SKM-1 treated with dmso at 0.1 percent for 144 hours (cell line): ENCODE data around the gene CCDC134.

Source experiments
- DNase-seq: peaks from one replicate; lab custom pipeline; 2025; ENCODE audit not compliant: unreplicated experiment; lab: John Stamatoyannopoulos, UW

The CCDC134 gene

DNA sequence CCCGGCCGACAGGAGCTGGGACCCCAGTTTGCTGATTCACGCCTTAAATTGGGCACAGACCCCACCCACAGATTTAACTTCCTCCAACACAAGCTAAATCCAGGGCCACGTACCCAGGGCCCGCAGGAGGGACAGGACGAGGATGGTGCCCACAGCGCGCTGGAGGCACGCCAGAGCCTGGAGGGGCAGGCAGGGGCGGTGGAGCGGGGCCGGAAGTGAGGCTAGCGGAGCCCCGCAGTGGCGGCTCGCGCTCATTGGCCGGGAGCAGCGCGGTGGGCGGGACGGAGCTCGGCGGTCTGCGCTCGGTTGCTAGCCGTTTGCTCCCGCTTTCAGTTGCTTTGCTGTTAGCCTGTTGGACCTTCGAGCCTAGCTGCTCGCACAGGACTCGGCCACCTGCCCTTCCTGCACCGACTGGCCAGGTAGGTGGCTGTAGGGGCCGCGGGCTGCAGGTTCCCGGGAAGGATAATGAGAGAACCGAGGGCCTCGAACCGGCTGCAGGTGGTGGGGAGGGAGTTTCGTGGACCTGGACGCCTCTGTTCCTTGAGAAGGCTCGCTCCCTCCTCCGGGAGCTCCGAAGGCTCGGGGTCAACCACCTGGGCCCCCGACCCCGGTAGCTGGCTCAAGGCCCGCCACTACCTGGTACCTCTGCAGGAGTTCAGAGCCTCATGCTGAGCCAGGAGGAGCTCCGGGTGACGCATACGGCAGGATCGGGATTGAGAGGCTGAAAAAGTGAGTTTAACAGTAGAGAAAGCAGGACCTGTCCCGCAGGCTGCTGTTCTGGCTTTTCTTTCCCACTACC lies at the start of gene CCDC134:
TSS of gene CCDC134 (plus strand) at position 332 of the 799 bp plus-strand sequence. CDS start 8,212 bp downstream, outside the sequence.
- peak; percentile 96 for DNase-seq

DNA sequence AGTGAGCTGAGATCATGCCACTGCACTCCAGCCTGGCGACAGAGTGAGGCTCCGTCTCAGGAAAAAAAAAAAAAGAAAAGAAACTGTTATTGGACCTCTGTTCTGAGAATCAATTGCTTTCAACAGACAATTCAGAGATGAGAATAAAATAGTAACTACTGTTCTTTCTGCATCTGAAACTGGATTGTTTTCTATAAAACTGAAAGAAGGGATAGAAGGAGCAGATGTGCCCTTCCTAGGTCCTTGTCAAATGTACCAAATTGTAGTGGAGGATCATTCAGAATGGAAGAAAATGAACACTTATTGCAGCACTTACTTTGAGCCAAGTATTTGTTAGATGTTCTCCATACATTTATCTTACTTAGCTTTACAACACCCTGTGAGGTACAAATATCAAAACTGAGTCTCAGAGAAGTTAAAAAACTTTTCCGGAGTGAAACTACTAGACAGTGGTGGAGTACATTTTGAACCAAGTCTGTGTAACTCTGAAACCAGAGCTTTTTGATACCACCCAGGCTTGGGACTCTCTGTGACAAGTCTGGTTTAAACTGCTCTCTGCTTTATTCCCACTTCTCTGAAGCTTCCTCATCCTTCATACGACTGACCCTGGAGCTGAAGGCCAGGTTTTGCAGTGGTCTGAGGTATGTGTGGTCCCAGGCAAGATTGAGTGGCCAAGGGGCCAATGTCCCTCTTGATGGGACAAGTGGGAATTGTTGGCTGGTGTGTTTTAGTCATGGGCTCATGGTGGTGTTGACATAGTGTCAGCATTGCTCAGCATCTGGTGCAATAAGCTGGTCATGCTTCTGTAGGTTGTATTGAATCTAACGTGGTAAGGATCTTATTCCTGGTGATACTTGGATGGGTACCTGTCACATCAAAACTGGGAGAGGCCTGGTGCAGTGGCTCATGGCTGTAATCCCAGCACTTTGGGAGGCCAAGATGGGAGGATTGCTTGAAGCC lies 48.2 kb upstream of the CCDC134 start:
- no peak for DNase-seq

DNA sequence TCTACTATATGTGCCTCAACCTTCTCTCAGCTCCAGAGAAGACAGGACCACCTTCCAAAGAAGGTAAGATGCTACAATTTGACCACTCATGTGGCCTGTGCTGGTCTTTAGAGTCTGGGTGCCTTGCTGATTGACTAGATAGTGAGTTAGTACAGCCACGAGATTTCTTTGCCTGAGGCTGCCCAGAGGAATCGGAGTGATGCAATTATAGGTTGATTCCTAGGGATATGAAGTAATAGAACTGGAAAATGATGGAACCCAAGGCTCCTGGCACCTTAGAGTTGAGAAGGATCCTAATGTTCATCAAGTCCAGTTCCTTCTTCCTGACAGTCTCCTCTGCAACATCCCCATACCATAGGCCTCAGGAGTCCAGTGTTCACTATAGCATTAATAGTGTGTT lies 46.5 kb upstream of the CCDC134 start:
- no peak for DNase-seq

DNA sequence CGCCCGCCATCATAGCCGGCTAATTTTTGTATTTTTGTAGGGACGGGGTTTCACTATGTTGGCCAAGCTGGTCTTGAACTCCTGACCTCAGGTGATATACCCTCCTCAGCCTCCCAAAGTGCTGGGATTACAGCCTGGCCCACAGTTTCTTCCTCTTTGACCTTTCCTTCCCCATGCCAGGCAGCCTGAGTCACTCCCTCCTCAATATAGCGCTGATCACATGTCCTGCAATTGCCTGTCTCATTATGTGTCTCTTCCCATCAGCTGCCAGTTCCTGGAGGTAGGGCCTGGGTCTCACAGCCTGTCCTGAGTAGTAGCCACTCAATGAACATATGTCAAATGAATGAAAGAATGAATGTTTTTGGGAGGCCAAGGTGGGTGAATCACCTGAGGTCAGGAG lies 43.0 kb upstream of the CCDC134 start:
- DNase-seq: no peak

DNA sequence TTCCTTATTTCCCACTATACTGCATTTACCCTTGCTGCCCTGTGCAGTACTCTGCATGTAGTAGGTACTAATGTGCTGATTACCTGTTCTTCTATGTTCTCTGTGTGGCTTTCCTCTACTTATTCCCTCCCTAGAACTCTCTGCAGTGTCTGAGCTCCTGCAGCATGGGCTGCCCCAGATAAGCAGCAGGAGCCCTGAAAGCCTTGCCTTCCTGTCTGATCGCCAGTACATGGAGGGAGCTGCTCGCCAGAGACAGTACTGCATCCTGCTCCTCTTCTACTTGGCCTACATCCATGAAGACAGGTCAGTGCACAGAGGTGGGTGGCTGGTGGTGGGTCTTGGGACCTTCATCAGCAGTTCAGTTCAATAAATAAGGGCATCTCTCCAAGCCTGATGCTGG lies 42.2 kb upstream of the CCDC134 start:
- no peak for DNase-seq

DNA sequence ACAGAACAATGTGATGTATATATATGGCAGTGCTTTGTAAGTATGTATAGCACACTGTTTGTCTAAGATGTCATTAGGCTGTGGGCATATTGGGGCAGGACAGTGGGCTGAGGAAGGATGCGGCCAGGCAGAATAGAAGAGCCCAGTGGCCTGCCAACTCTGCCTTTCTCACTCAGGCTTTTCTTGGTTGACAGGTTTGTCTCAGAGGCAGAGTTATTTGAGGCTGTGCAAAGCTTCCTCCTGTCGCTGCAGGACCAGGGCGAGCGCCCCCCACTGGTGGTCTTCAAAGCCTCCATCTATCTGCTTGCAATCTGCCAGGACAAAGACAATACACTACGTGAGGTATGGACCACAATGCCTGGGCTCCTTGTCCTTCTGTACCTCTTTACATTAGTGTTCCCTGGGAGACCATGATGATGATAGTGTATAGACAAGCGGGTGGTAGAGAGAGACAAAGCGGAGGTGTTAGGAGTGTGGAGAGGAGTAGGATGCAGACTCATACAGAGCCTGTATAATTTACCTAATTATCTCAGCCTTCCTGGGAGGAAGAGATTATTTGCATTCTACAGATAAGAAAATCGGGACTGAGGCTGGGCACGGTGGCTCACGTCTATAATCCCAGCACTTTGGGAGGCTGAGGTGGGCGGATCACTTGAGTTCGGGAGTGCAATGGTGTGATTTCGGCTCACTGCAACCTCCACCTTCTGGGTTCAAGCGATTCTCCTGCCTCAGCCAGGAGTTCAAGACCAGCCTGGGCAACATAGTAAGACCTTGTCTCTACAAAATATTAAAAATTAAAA lies 37.3 kb upstream of the CCDC134 start:
- DNase-seq: peak; percentile 53

DNA sequence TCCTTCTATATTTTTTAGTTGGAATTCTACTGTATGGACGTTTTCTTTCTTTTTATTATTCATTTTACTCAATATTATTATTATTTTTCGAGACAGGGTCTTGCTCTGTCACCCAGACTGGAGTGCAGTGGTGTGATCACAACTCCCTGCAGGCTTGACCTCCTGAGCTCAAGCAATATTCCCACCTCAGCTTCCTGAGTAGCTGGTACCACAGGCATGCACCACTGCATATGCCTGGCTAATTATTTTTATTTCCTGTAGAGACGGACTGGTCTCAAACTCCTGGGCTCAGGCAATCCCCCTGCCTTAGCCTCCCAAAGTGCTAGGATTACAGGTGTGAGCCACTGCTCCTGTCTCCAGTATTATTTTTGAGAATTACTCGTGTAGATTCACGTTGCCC lies 34.0 kb upstream of the CCDC134 start:
- no peak for DNase-seq

DNA sequence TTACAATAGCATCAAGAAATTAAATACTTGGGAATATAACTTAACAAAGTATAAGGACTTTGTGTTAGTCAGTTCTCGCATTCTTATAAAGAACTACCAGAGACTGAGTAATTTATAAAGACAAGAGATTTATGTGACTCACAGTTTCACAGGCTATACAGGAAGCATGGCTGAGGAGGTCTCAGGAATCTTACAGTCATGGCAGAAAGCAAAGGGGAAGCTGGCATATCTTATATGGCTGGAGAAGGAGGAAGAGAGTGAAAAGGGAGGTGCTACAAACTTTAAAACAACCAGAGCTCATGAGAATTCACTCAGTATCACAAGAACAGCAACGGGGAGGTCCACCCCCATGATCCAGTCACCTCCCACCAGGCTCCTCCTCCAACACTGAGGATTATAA lies 32.0 kb upstream of the CCDC134 start:
- DNase-seq: peak; percentile 61

DNA sequence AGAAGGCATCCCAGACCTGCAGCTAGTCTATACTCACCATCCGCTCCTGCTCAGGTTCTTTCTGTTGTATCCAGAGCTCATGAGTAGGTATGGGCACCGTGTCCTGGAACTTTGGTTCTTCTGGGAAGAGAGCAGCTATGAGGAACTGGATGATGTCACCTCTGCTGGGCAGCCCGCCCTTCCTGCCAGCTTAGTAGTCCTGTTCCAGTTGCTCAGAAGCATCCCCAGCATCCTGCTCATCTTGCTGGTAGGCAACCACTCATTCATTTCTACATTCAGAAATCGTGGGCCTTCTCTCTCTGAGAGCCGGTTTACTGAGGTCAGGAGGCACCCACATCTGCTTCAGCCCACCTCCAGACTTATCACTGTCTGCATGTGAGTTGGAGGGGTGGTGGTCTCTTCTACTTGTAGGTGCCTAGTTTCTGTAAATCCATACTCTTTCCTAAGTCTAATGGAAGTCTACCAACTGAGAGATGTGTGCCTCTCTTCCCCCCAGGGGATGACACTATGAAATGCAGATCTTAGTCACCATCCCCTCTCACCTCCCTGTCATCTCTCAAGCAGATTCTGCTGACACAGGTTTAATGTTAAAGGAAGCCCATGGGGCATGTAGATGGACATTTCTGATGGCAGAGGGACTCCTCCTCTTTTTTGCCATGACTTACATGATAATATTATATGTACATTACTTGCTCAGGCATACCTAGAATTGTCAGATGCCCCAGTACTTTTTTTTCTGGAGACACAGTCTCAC lies 29.6 kb upstream of the CCDC134 start:
- no peak for DNase-seq

DNA sequence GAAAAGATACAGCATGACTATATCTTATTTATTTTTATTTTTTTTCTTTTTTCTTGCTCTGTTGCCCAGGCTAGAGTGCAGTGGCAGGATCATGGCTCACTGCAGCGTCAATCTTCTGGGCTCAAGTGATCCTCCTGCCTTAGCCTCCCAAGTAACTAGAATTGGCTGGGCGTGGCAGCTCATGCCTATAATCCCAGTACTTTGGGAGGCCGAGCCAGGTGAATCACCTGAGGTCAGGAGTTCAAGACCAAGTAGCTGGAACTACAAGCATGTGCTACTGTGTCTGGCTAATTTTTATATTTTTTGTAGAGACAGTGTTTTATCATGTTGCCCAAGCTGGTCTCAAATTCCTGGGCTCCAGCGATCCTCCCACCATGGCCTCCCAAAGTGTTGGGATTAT lies 28.3 kb upstream of the CCDC134 start:
- DNase-seq: no peak

DNA sequence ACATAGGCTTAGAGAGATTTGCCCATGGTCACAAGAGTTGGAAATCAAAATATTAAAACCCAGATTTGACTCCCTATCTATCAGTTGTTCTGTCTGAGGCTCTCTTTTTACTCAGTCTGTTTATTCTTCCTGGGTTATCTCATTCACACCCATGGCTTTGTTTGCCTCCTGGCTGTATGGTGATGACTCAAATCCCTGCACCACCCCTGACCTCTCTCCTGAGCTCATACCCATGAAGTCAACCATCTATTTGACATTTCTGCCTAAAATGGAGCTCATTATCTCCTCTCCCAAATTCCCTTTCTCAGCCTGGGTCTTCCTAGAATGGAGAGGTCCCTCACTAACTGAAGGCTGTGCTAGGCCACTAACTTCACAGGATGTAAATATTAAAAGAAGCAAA lies 27.8 kb upstream of the CCDC134 start:
- DNase-seq: no peak

DNA sequence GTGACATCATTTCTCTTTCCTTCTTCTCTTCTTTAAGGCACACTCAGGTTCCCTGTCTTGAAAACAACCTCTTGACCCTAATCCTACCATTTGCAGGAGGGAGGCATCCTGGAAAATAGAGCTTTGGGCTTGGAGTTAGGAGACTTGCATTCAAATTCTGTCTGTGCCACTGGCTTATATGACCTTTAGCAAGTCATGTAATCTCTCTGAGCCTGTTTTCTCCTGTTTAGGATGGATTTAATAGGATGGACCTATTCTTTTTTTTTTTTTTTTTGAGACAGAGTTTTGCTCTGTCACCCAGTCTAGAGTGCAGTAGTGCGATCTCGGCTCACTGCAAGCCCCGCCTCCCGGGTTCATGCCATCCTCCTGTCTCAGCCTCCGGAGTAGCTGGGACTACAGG lies 25.1 kb upstream of the CCDC134 start:
- DNase-seq: no peak

DNA sequence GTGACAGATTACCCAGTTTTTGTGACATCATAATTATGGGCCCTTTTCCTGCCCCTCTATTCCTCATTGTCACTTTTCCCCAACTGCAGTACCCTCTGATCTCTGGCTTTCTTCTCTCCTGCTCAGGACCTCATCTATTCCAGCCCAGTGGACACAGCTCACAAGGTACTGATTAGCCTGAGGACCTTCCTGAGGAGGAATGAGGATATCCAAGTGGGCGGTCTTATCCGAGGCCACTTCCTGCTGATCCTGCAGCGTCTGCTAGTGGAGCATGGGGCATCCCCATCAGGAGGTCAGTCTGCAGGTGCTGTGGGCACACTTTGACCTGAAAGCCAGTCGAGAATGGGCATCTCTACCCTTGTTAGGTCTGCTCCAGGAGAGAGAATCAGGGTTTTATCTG lies 24.5 kb upstream of the CCDC134 start:
- no peak for DNase-seq

DNA sequence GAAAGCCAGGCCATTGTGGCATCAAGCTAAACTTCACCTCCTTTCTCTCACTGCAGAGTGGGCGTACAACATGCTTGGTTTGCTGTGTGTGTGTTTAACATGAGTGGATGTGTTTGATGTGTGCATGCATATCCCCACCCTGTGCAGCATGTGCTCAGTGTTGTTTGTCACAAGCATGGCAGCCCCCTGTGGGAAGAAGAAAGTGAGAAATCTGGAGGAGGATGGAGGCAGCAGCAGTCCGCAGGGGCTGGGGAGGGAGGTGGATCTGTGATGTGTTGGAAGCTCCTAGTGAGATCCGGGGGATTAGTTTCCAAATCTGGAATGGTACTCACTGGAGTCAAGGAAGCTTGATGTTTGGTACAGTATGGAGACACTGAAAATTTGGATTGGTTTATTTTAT lies 24.1 kb upstream of the CCDC134 start:
- DNase-seq: no peak

DNA sequence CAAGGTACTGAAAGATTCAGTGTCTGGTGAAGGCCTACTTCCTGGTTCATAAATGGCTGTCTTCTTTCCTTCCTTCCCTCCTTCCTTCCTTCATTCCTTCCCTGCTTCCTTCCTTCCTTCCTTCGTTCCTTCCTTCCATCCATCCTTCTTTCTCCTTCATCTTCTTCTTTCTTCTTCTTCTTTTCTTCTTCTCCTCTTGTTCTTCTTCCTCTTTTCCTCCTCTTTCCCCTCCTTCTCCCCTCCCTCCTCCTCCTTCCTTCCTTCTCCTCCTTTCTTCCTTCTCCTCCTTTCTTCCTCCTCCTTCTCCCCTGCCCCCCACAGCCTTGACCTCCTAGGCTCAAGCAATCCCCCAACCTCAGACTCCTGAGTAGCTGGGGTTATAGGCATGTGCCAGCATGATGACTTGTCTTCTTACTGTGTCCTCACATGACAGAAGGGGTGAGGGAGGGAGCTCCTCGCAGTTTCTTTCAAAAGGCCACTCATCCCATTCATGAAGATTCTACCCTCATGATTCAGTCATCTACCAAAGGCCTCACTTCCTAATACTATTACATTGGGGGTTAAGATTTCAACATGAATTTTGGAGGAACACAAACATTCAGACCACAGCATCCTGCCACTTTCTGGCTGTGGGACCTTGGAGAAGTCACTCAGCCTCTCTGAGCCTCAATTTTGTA lies 22.6 kb upstream of the CCDC134 start:
- no peak for DNase-seq

DNA sequence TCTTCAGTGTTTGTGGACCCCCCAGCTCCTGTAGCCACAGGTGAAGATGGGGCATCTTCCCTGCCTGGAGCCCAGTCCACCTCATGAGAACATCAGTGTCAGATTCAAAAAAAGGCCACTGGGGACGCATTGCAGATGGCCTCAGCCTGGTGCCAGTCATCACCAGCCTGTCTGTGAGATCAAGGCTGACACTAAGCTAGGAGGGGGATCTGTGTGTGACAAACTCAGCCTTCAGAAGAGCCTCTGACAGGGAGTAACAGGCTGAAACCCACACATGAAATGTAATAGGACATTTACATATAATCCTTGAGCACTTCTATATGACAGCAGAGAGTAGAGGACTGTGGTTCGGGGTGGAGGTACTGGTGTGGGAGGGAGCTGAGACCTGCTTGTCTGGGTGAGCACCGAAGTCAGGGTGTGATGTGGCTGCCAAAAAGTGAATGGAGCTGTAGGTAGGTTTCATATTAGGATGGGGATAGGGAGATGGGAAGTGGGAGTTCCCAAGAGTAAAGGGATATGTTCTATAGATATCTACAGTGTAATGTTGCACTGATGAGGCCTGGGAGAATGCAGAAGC lies 20.5 kb upstream of the CCDC134 start:
- no peak for DNase-seq

DNA sequence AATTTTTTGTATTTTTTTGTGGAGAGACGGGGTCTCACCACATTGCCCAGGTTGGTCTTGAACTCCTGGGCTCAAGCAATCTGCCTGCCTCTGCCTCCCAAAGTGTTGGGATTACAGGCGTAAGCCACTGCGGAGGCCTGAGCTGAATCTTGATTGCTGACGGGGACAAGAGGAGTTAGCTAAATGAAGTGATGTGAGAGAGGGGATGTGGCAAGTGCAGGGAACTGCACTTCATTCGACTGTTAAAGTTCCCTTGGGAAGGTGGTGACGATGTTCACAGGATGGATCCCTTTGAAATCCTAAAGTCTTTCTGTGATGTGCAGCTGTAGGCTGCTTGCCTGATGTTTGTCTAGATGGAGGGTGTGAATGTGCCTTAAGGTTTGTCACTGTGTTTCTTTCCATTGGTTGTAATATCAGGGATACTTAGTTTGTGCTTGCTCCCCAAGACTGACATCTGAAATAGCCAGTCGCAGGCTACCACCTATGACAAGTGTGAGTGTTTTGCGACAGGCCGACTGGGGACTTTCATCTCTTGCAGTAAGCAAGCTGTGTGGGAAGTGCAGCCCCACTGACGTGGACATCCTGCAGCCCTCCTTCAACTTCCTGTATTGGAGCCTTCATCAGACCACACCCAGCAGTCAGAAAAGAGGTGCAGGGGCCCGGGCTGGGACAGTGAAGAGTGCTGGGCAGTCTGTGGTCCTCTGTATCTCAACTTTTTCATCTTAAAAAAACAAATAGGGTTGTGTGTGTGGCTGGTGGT lies 19.6 kb upstream of the CCDC134 start:
- peak; percentile 82 for DNase-seq

DNA sequence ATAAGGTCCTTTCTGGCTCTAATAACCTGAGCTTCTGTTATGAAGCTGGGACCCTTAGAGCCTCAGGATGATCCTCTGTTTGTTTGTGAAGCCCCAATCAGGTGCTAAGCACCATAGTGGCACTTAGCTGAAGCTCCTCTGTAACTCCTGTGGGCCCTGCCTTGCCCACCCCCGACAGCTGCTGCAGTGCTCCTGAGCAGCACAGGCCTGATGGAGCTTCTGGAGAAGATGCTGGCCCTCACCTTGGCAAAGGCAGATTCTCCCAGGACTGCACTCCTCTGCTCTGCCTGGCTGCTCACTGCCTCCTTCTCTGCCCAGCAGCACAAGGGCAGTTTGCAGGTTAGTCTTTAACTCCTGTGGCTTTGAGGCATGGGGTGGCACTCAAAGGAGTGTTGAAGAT lies 19.0 kb upstream of the CCDC134 start:
- DNase-seq: no peak

DNA sequence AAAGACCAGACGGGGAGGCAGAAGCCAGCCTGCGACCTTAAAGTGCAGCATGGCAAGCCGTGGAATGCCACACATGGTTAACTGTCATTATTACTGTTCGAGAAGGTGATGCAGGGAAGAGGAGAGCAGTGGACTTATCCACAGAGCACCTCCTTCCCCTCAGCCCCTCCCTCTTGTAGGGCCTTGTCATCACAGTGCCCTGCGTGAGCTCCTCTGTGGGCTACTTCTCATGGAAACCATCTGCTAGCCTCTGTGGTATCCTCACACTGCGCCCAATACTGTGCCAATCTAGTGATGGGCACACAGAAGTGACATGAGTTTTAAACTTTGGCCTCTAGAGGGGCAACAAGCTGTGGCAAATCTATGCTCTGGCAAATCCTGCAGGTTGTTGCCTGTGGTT lies 18.2 kb upstream of the CCDC134 start:
- DNase-seq: no peak
